Measurements from ENCODE around the gene RNU5B-1. TPM values are rescaled to one million over a fixed set of nuclear protein-coding genes. Genes with fewer than 3 reads are reported as not detected.

RNU5B-1 gene
- total RNA-seq, 1 donor from 2014 or later = not detected

- ChIA-PET CTCF (no interaction called here), POLR2A (interaction anchor here (0.6 to 3.5 kb wide), 10 partner anchors 8 to 394 kb away, joined by 3 to 186 read pairs (median 10); partner anchors contain the start of genes CLPX, PARP16 and RNU5A-1)
- Mint-ChIP-seq H3K27ac (peak overlapping the region; percentile 97), H3K9me3 (no peaks in the 10 kb centered on the region), H3K4me1 (peaks cover 25% of the 10 kb centered on the region), H3K27me3 (no peaks in the 10 kb centered on the region), H3K4me3 (no peak overlapping the region), H3K36me3 (ENCODE audit: low read depth) (peaks cover 6% of the 10 kb centered on the region)
- no peak for TF ChIP-seq CTCF (IDR thresholded peaks at IDR 0.05)
- intact Hi-C loops (cut with micrococcal nuclease) = loop anchor here (2.0 to 10.0 kb wide), 4 partner anchors 257 to 1199 kb away; partner anchors contain the start of genes DIS3L, PCLAF, RPL4 and TRIP4
- DNase-seq = no peak
- no peak for ATAC-seq (ENCODE audit: low read depth)
These were observed 1.3 kb downstream of the RNU5B-1 start for GRCh38 chr15:65305776-65306175.

- no peak overlapping the region for H3K4me3 Mint-ChIP-seq
- no peak overlapping the region for H3K27ac Mint-ChIP-seq
- ChIA-PET CTCF (interaction anchor here (0.7 kb wide), 1 partner anchor 119 kb away, joined by 4 read pairs; no protein-coding TSS in a partner anchor), POLR2A (interaction anchor here (0.6 to 3.5 kb wide), 4 partner anchors 12 to 210 kb away, joined by 4 to 186 read pairs (median 108); partner anchors contain the start of genes CLPX, PARP16 and RNU5A-1)
- peaks cover 6% of the 10 kb centered on the region for H3K36me3 Mint-ChIP-seq (ENCODE audit: low read depth)
- peaks cover 25% of the 10 kb centered on the region for H3K4me1 Mint-ChIP-seq
- no peak for TF ChIP-seq CTCF (IDR thresholded peaks at IDR 0.05)
- DNase-seq = no peak
- intact Hi-C loops (cut with micrococcal nuclease) = loop anchor here (10.0 kb wide), 3 partner anchors 922 to 1198 kb away; partner anchors contain the start of genes DIS3L, PCLAF, RPL4 and TRIP4
- H3K27me3 Mint-ChIP-seq = no peaks in the 10 kb centered on the region
- no peak for ATAC-seq (ENCODE audit: low read depth)
- H3K9me3 Mint-ChIP-seq = no peaks in the 10 kb centered on the region
These were observed 2.1 kb downstream of the RNU5B-1 start for GRCh38 chr15:65306551-65306950.

DNA sequence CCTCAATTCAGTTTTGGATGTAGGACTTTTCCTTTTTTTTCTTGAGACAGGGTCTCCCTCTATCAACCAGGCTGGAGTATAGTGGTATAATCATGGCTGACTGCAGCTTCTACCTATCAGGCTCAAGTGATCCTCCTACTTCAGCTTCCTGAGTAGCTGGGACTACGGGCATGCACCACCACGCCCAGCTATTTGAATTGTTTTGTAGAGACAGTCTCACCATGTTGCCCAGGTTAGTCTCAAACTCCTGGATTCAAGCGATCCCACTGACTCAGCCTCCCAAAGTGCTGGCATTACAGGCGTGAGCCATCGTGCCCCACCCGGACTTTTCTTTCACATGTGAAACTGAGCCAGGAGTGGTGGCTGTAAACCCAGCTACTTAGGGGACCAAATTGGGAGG is 3.5 kb downstream of the RNU5B-1 start:
- DNase-seq (no peak), ATAC-seq (ENCODE audit: low read depth) (no peak)
- peaks cover 6% of the 10 kb centered on the region for H3K36me3 Mint-ChIP-seq (ENCODE audit: low read depth)
- no peak overlapping the region for H3K4me3 Mint-ChIP-seq
- no peaks in the 10 kb centered on the region for H3K9me3 Mint-ChIP-seq
- TF ChIP-seq CTCF (IDR thresholded peaks at IDR 0.05) = no peak
- POLR2A ChIA-PET = interaction anchor here (0.5 to 1.0 kb wide), 2 partner anchors 10 to 13 kb away, joined by 3 to 4 read pairs; no protein-coding TSS in a partner anchor
- intact Hi-C loops (cut with micrococcal nuclease) = loop anchor here (10.0 kb wide), 3 partner anchors 923 to 1197 kb away; partner anchors contain the start of genes DIS3L, PCLAF, RPL4 and TRIP4
- CTCF ChIA-PET = no interaction called here
- no peak overlapping the region for H3K27ac Mint-ChIP-seq
- H3K4me1 Mint-ChIP-seq = peaks cover 25% of the 10 kb centered on the region
- no peaks in the 10 kb centered on the region for H3K27me3 Mint-ChIP-seq

DNA sequence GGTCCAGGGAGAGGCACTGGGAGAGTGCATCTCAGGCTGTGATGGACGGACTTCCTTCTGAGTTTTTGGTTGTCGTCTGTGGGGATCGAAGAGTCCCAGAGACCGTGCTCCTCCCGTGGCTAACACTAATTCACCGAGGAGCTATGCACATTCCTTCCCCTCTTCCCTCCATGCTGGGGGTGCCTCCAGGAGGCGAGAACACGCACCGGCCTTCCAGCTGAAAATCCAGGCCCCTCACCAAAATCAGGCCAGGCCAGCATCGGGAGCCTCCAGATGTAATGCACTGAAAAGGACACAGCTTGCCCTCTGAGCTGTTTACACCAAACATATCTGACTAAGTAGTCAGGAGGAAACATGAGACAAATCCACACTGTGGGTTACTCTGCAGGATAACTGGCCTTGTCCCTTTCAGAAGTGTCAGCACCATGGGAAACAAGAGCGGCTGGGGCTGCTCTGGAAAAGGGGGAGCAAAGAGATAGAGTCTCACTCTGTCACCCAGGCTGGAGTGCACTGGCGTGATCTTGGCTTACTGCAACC is 5.5 kb downstream of the RNU5B-1 start:
- ATAC-seq (ENCODE audit: low read depth) (no peak), DNase-seq (no peak)
- no peaks in the 10 kb centered on the region for H3K9me3 Mint-ChIP-seq
- H3K27me3 Mint-ChIP-seq = no peaks in the 10 kb centered on the region
- CTCF ChIA-PET = interaction anchor here (1.0 kb wide), 1 partner anchor 9 kb away, joined by 5 read pairs; no protein-coding TSS in a partner anchor
- H3K4me1 Mint-ChIP-seq = peaks cover 12% of the 10 kb centered on the region
- H3K4me3 Mint-ChIP-seq = no peak overlapping the region
- H3K36me3 Mint-ChIP-seq (ENCODE audit: low read depth) = no peaks in the 10 kb centered on the region
- TF ChIP-seq CTCF (IDR thresholded peaks at IDR 0.05) = no peak
- H3K27ac Mint-ChIP-seq = no peak overlapping the region
- POLR2A ChIA-PET = no interaction called here
- intact Hi-C loops (cut with micrococcal nuclease) = loop anchor here (10.0 kb wide), 3 partner anchors 925 to 1195 kb away; partner anchors contain the start of genes DIS3L, PCLAF, RPL4 and TRIP4

- no peak for TF ChIP-seq CTCF (IDR thresholded peaks at IDR 0.05)
- no peaks in the 10 kb centered on the region for H3K27me3 Mint-ChIP-seq
- no peak overlapping the region for H3K27ac Mint-ChIP-seq
- peaks cover 7% of the 10 kb centered on the region for H3K4me1 Mint-ChIP-seq
- H3K9me3 Mint-ChIP-seq = no peaks in the 10 kb centered on the region
- POLR2A ChIA-PET = interaction anchor here (0.7 to 0.8 kb wide), 2 partner anchors 13 to 24 kb away, joined by 5 read pairs; partner anchors contain the start of gene PARP16
- ATAC-seq (ENCODE audit: low read depth) (no peak), DNase-seq (no peak)
- CTCF ChIA-PET = interaction anchor here (1.0 kb wide), 1 partner anchor 8 kb away, joined by 5 read pairs; no protein-coding TSS in a partner anchor
- H3K36me3 Mint-ChIP-seq (ENCODE audit: low read depth) = no peaks in the 10 kb centered on the region
- intact Hi-C loops (cut with micrococcal nuclease) = no loop called here
- no peak overlapping the region for H3K4me3 Mint-ChIP-seq
These were observed 6.1 kb downstream of the RNU5B-1 start for GRCh38 chr15:65310431-65311137.

Measured in activated B cell treated with CpG ODN at 0.5 μM for 24 hours (primary cell).